Kidney epithelial cell (primary cell): ENCODE results near the gene GRB7. TPM values are rescaled to one million over a fixed set of nuclear protein-coding genes. Genes with fewer than 3 reads are reported as not detected.

Experiments used
- DNase-seq: peaks from one replicate; pipeline ENCODE4 v3.0.0-alpha.2; 2010; ENCODE audit warnings: low read depth
- H3K27me3 ChIP-seq: 2 replicates; pipeline ENCODE4 v1.6.0; 2011; ENCODE audit warnings: low read length; ENCODE audit not compliant: control insufficient read depth, insufficient read depth
- H3K36me3 ChIP-seq: 2 replicates; pipeline ENCODE4 v1.5.1; 2011; ENCODE audit warnings: low read length; ENCODE audit not compliant: control insufficient read depth, insufficient read depth
- H3K4me3 ChIP-seq: 2 replicates; pipeline ENCODE4 v1.5.1; 2011; ENCODE audit warnings: low read depth, mild to moderate bottlenecking, control low read depth, low read length
- total RNA-seq: library from RNA; depleted of rRNA; stranded (reverse); fragments of >200 nt; gene quantifications from 2 replicates; pipeline ENCODE4 v1.2.3, GENCODE V29; 2015
- TF ChIP-seq, protein P1 (sequence below): IDR thresholded peaks from 2 replicates; pipeline ENCODE4 v1.5.1; 2011; ENCODE audit warnings: mild to moderate bottlenecking, moderate library complexity, low read length, control low read depth, inconsistent platforms; ENCODE audit not compliant: insufficient read depth, poor library complexity, severe bottlenecking

The GRB7 gene
- total RNA-seq, 1 donor from 2014 or later = 21.2 TPM

DNA sequence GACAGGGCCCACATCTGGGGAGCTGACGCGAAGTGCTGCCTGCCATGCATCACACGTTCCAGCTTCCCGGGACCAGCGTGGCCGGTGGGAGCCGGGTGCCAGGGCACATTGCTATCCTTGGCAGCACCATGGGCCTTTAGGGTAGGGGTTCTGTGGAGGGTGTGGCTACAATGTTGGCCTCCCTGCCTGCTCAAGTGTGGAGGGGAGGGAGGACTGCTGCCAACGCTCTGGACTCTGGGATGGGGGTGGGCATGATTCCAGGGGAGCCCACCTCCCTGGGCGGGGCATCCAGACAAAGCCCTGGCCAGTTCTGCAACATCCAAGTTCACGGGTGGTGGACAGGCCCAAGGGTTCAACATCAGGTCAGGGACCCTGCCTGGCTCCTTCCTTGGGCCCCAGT lies 13.9 kb downstream of the GRB7 start:
- H3K36me3 ChIP-seq = peaks cover 1% of the 10 kb centered on the region
- TF ChIP-seq, protein P1, sequence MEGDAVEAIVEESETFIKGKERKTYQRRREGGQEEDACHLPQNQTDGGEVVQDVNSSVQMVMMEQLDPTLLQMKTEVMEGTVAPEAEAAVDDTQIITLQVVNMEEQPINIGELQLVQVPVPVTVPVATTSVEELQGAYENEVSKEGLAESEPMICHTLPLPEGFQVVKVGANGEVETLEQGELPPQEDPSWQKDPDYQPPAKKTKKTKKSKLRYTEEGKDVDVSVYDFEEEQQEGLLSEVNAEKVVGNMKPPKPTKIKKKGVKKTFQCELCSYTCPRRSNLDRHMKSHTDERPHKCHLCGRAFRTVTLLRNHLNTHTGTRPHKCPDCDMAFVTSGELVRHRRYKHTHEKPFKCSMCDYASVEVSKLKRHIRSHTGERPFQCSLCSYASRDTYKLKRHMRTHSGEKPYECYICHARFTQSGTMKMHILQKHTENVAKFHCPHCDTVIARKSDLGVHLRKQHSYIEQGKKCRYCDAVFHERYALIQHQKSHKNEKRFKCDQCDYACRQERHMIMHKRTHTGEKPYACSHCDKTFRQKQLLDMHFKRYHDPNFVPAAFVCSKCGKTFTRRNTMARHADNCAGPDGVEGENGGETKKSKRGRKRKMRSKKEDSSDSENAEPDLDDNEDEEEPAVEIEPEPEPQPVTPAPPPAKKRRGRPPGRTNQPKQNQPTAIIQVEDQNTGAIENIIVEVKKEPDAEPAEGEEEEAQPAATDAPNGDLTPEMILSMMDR = no peak

DNA sequence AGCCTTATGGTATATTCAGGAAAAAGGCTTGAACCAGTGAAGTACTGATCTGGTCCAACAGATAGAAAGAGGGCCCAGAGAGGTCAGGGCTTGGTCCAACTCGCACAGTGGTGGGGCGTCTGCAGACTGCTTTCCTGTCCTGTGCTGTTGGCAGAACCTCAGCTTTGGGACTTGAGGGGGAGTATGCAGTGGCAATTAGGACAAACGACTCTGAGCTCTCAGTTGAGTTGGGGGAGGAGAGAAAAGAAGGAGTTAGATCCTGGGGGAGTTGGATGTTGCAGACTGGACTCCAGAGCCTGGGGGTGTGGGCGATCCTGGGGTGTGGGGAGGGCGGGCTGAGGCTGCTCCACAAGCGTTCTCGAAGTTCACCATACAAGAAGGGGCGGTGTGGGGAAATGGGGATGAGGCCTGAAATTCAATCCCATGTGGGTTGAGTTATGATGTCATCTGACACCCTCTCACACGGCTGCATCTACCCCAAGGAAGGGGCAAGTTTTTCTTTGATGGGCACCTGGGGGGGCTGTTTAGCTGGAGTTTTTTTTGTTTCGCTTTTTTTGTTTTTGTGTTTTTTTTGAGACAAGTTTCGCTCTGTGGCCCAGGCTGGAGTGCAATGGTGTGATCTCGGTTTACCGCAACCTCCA lies 14.6 kb downstream of the GRB7 start:
- H3K27me3 ChIP-seq = no peaks in the 10 kb centered on the region
- peaks cover 1% of the 10 kb centered on the region for H3K36me3 ChIP-seq
- no peak for DNase-seq
- H3K4me3 ChIP-seq = no peak overlapping the region
- TF ChIP-seq, protein P1 = no peak

More for the DNA sequence above, 13.9 kb downstream of the GRB7 start:
- Histone ChIP-seq H3K27me3 (no peaks in the 10 kb centered on the region), H3K4me3 (no peak overlapping the region)
- no peak for DNase-seq

DNA sequence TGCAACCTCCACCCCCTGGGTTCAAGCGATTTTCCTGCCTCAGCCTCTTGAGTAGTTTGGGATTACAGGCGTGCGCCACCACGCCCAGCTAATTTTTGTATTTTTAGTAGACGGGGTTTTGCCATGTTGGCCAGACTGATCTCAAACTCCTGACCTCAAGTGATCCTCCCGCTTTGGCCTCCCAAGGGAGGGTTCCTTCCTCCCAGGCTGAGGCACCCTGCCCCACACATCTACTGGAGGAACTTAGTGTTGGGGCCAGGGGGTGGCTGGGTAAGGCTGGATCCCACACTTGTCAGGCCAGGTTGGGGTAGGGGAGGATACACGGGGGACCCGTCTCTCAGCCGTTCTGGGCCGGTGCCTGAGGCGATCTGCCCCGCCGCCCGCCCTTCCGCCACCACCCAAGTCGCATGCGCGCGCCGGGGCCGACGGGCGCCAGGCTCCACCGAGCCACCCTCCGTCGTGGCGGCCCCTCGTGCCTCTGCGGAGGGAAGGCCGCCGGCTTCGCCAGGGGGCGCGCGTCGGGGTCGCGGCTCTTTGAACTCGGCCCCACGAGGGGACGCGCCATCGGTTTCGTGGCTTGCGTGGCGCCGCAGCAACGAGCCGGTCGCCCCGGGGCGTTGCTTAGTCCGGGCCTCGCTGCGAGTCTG lies 15.9 kb downstream of the GRB7 start:
- TF ChIP-seq, protein P1 = no peak
- Histone ChIP-seq H3K36me3 (no peaks in the 10 kb centered on the region), H3K27me3 (no peaks in the 10 kb centered on the region), H3K4me3 (peak overlapping the region; percentile 61)
- no peak for DNase-seq

DNA sequence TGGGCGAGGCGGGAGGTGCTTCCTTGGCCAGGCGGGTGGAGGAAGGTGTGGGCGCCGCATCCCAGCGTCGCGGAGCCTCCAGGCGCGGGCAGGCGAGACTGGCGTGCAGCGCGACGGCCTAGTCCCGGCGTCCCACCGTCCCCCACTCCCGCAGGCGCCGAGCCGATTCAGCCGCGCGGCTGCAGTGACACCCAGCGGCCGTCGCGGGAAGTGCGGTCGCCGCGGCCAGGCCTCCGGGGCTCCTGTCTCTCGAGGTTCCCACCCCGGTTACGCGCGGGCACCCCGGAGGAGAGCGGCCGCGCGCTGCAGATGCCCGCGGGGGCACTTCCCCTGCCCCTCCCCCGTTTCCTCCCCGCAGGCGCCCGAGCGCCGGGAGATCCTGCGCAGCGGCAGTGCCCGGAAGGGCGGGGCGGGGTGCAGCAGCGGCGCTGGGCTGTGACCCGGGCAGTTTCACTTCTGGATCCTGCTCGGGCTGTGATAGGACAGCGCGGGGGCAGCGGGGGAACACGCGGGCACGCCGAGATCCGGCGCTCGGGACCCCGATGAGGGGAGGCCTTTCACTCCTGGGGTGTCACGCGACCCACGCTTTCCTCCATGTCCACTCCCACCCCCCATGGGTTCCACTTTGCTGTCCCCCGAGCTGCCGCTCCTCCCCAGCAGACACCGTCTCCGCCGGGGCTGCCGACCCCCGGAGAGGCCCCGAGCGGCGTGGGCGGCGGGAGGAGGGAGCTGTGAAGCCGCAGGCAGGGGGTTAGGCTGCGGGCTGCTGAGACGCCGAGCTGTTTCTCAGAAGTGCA lies 16.6 kb downstream of the GRB7 start:
- peak; percentile 61 for DNase-seq
- H3K36me3 ChIP-seq = no peaks in the 10 kb centered on the region
- peak overlapping the region; percentile 61 for H3K4me3 ChIP-seq
- TF ChIP-seq, protein P1 = peak; percentile 51
- H3K27me3 ChIP-seq = no peaks in the 10 kb centered on the region

DNA sequence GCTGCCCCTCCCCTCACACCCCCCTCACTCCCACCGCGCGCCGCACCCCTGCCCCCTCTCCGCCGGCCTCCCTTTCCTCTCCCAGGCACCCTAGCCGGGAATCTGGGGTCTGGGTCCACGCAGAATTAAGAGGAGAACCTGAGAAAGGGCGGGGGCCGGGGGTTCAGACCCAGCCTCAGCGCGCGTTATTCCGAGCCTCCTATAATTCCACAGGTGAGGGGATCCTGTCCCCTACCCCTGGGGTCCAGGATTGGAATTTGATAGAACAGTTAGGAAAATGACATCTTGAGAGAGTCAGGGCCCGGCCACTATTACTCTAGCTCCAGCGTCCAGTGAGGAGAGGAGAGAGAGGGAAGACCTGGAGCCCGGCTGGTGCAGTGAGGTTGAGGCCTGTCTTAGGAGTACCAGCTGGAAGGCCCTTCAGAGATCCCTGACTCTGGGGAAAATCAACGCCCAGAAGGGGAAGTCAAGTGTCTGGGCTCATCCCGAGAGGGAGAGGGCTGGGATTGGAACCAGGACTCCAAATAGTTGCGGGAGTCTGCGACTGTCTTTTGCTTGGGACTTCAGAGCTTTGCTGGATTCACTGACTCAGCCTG lies 17.3 kb downstream of the GRB7 start:
- TF ChIP-seq, protein P1 = no peak

More for the DNA sequence above, 17.3 kb downstream of the GRB7 start:
- H3K27me3 ChIP-seq = no peaks in the 10 kb centered on the region
- H3K4me3 ChIP-seq = peak overlapping the region; percentile 61
- no peak for DNase-seq
- H3K36me3 ChIP-seq = no peaks in the 10 kb centered on the region
